Kidney tubule cell (primary cell): ENCODE data around the gene SLC24A3.
"Not testable (repeated sequence)": the region's sequence is repeated elsewhere in the genome, so short reads cannot be mapped to it uniquely, and the experiment has no call there.

Experiments used
- DNase-seq: peaks from one replicate; pipeline ENCODE4 v3.0.0-alpha.2; 2018; ENCODE audit warnings: low spot score

SLC24A3 gene

GRCh38 chr20:19633985-19634384 lies 421.5 kb downstream of the SLC24A3 start:
- DNase-seq: no peak

GRCh38 chr20:19639471-19640045 lies 427.1 kb downstream of the SLC24A3 start:
- DNase-seq: not testable (repeated sequence)

GRCh38 chr20:19642860-19643259 lies 430.4 kb downstream of the SLC24A3 start:
- DNase-seq: no peak

- no peak for DNase-seq
Measured at GRCh38 chr20:19644085-19644484, 431.6 kb downstream of the SLC24A3 start.

- no peak for DNase-seq
Measured at GRCh38 chr20:19646963-19647362, 434.5 kb downstream of the SLC24A3 start.

- no peak for DNase-seq
Measured at GRCh38 chr20:19648024-19648423, 435.6 kb downstream of the SLC24A3 start.

GRCh38 chr20:19649041-19649440 lies 436.6 kb downstream of the SLC24A3 start:
- DNase-seq: no peak

- DNase-seq: no peak
Measured at GRCh38 chr20:19652591-19653026, 440.2 kb downstream of the SLC24A3 start.

- DNase-seq: no peak
Measured at GRCh38 chr20:19653327-19653726, 440.9 kb downstream of the SLC24A3 start.

- no peak for DNase-seq
Measured at GRCh38 chr20:19654921-19655320, 442.5 kb downstream of the SLC24A3 start.

- no peak for DNase-seq
Measured at GRCh38 chr20:19658137-19658536, 445.7 kb downstream of the SLC24A3 start.

GRCh38 chr20:19659448-19659847 lies 447.0 kb downstream of the SLC24A3 start:
- peak; percentile 78 for DNase-seq

GRCh38 chr20:19660808-19661378 lies 448.5 kb downstream of the SLC24A3 start:
- no peak for DNase-seq

GRCh38 chr20:19661717-19662636 lies 449.5 kb downstream of the SLC24A3 start:
- DNase-seq: peak; percentile 73

- no peak for DNase-seq
Measured at GRCh38 chr20:19662637-19662995, 450.2 kb downstream of the SLC24A3 start.

- no peak for DNase-seq
Measured at GRCh38 chr20:19668418-19668817, 456.0 kb downstream of the SLC24A3 start.

- DNase-seq: no peak
Measured at GRCh38 chr20:19670829-19671228, 458.4 kb downstream of the SLC24A3 start.

- DNase-seq: no peak
Measured at GRCh38 chr20:19671374-19671773, 458.9 kb downstream of the SLC24A3 start.

- no peak for DNase-seq
Measured at GRCh38 chr20:19672498-19672897, 460.1 kb downstream of the SLC24A3 start.

GRCh38 chr20:19673575-19673974 lies 461.1 kb downstream of the SLC24A3 start:
- DNase-seq: peak; percentile 25

- DNase-seq: no peak
Measured at GRCh38 chr20:19676202-19676601, 463.8 kb downstream of the SLC24A3 start.

- DNase-seq: no peak
Measured at GRCh38 chr20:19677336-19677735, 464.9 kb downstream of the SLC24A3 start.

GRCh38 chr20:19678591-19678990 lies 466.1 kb downstream of the SLC24A3 start:
- not testable (repeated sequence) for DNase-seq
